SK-N-MC (cell line): ENCODE data around the gene TNKS1BP1.

ENCODE experiments used
- EZH2 ChIP-seq: fragments of 200-600 bp; sonication (generic); IDR thresholded peaks from one replicate; pipeline ENCODE4 v1.6.1; 2017; ENCODE audit warnings: antibody characterized with exemption
- FOXP2 ChIP-seq: optimal IDR thresholded peaks from 2 replicates; pipeline ENCODE3; 2011; ENCODE audit warnings: mild to moderate bottlenecking, moderate library complexity; ENCODE audit not compliant: insufficient read depth; ENCODE audit errors: extremely low read length, control extremely low read depth
- POLR2AphosphoS5 ChIP-seq: IDR thresholded peaks from 2 replicates; pipeline ENCODE4 v1.6.1; 2012; ENCODE audit warnings: mild to moderate bottlenecking, low read depth, low read length, borderline replicate concordance

GRCh38 chr11:57315491-57315890, 9.3 kb downstream of the TNKS1BP1 start:
- TF ChIP-seq POLR2AphosphoS5 (no peak), EZH2 (no peak), FOXP2 (no peak)
